ENCODE data around the gene LRRC4C. TPM values are rescaled to one million over a fixed set of nuclear protein-coding genes. Genes with fewer than 3 reads are reported as not detected.

Gene LRRC4C
- total RNA-seq, 2 donors from 2014 or later = 0.42 TPM; not detected in 1

- Histone ChIP-seq H3K27ac (no peak overlapping the region), H3K9me3 (no peaks in the 10 kb centered on the region), H3K9ac (ENCODE audit: low read depth in 2 of 2, low read length in 2 of 2) (no peak overlapping the region), H3K4me1 (no peaks in the 10 kb centered on the region), H3K27me3 (no peaks in the 10 kb centered on the region), H3K36me3 (no peaks in the 10 kb centered on the region), H3K4me3 (no peak overlapping the region)
- TF ChIP-seq CTCF (IDR thresholded peaks at IDR 0.05) = no peak
- DNase-seq = no peak
- intact Hi-C loops (cut with DNase I) = no loop called here
Observed at GRCh38 chr11:41404109-41404508, 55.3 kb downstream of the LRRC4C start.

GRCh38 chr11:41403458-41403857 is 56.0 kb downstream of the LRRC4C start:
- TF ChIP-seq CTCF (IDR thresholded peaks at IDR 0.05) = no peak
- Histone ChIP-seq H3K4me1 (no peaks in the 10 kb centered on the region), H3K9me3 (no peaks in the 10 kb centered on the region), H3K27me3 (no peaks in the 10 kb centered on the region), H3K36me3 (no peaks in the 10 kb centered on the region), H3K9ac (ENCODE audit: low read depth in 2 of 2, low read length in 2 of 2) (no peak overlapping the region), H3K27ac (no peak overlapping the region), H3K4me3 (no peak overlapping the region)
- intact Hi-C loops (cut with DNase I) = no loop called here
- DNase-seq = no peak

- no peak for TF ChIP-seq CTCF (IDR thresholded peaks at IDR 0.05)
- intact Hi-C loops (cut with DNase I) = no loop called here
- H3K27me3 ChIP-seq = no peaks in the 10 kb centered on the region
- H3K36me3 ChIP-seq = no peaks in the 10 kb centered on the region
- no peaks in the 10 kb centered on the region for H3K9me3 ChIP-seq
- no peak for DNase-seq
- H3K4me1 ChIP-seq = no peaks in the 10 kb centered on the region
- no peak overlapping the region for H3K27ac ChIP-seq
- H3K9ac ChIP-seq (ENCODE audit: low read depth in 2 of 2, low read length in 2 of 2) = no peak overlapping the region
- H3K4me3 ChIP-seq = no peak overlapping the region
Observed at GRCh38 chr11:41400819-41401382, 58.6 kb downstream of the LRRC4C start.

GRCh38 chr11:41400124-41400523 is 59.3 kb downstream of the LRRC4C start:
- Histone ChIP-seq H3K4me1 (no peaks in the 10 kb centered on the region), H3K27me3 (no peaks in the 10 kb centered on the region), H3K9ac (ENCODE audit: low read depth in 2 of 2, low read length in 2 of 2) (no peak overlapping the region), H3K9me3 (no peaks in the 10 kb centered on the region), H3K27ac (no peak overlapping the region), H3K4me3 (no peak overlapping the region), H3K36me3 (no peaks in the 10 kb centered on the region)
- TF ChIP-seq CTCF (IDR thresholded peaks at IDR 0.05) = no peak
- DNase-seq = no peak
- intact Hi-C loops (cut with DNase I) = no loop called here

GRCh38 chr11:41399323-41399722 is 60.1 kb downstream of the LRRC4C start:
- no peak for TF ChIP-seq CTCF (IDR thresholded peaks at IDR 0.05)

More at GRCh38 chr11:41399323-41399722, 60.1 kb downstream of the LRRC4C start:
- Histone ChIP-seq H3K36me3 (no peaks in the 10 kb centered on the region), H3K9me3 (no peaks in the 10 kb centered on the region), H3K9ac (ENCODE audit: low read depth in 2 of 2, low read length in 2 of 2) (no peak overlapping the region), H3K4me1 (no peaks in the 10 kb centered on the region), H3K27me3 (no peaks in the 10 kb centered on the region), H3K27ac (no peak overlapping the region), H3K4me3 (no peak overlapping the region)
- intact Hi-C loops (cut with DNase I) = no loop called here
- no peak for DNase-seq
